ENCODE data around the gene KCNQ5.

Gene KCNQ5

DNA sequence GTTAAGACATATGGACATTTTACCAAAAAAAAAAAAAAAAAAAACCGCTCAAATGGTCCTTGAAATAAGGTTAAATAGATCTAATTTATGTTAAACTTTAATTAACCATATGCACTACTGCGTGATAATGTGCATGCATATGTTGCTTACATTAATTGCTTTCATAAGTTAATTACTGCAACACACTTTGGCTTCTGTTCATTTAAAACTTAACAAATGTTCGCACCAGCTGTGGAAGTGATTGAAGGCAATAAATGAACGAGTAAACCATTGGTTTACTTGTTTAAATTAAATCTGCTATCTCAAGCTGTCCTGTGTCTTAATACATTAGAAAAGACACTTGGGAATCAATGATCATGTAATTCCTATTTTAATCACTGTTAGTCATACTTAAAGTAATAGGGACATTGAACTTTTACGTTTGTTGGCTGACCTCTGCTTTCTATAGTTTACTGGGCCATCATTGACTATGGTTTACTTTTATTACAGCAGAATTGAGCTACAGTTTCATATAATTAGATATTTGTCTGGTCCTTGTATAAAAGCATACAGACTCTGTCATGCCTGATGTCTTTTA is 308.8 kb downstream of the KCNQ5 start:
- no peak for DNase-seq

DNA sequence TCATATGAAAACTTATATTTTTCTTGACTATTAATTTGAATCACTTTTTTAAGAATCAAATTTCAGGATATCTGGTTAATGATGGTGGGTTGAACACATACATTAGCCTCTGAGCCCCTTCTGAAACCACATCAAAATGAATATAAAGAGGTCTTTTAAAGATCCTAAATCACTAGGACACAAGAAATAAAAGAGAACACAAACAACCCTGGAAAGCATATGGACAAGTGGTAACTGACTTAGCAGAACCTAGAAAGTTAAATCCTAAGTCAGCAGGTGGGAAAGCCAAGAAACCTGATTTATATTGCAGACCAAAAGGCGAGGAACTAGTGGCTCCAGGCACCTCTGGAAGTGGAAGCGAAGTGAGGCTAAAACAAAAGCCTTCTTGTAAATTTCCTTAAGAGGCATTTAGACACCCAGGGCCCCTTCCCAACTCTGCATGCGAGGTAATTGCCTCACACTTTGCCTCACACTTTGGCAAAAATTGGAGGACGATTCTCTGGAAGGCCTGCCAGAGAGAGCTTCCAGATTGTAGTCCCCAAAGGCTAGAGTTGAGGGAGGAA is 309.5 kb downstream of the KCNQ5 start:
- no peak for DNase-seq

DNA sequence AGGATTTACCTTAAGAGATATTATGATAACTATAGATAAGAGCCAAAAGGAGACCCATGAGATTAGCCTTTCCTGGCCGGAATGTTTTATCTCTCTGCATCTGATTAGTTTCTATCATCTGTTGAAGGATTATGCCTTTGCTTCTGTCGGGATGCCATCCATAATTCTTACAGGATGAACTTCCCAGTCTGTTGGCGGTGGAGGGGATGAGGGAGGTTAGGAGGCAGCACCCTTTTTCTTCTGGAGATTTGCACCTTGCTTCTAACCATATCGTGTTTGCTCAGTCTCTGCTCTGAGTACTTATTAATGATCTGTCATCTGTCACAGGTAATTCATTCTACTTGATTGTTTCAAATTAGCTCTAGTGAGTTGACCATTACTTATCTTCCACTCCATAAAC is 311.4 kb downstream of the KCNQ5 start:
- DNase-seq, result no peak

DNA sequence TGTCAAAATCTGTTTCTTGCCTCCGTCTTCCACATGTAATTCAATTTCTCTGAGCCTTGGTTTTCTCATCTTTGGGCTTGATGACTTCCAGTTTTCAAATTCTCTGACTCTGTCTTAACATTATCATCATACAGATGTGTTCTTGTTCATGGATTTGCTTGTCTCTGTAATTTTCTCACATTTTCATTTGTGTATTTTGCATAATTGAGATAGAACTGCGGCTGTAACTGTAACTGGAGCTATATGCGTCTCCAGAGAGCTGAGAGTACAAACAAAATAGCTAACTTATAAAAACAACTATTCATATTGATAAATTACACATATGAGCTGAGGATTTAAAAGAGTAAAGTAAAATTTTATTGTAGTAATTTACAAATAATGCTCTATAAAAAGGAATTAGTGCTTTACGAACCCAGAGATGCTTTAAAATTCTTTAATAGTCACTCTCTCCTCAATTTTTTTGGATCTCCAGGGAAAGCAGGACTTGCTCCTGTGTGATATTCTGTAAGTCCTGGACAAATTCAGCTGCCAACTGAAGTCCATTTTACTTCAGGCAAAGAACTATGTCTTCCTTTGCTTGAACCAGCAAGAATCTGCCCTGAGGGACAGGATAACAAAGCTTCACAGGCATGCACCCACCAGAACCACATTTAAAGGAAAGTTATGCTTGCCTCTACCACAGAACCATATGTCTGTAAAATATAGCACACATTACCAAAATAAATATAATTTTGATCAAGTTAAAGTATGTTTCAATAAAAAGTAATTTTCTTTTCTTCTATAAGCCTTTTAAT is 315.1 kb downstream of the KCNQ5 start:
- DNase-seq, result no peak

DNA sequence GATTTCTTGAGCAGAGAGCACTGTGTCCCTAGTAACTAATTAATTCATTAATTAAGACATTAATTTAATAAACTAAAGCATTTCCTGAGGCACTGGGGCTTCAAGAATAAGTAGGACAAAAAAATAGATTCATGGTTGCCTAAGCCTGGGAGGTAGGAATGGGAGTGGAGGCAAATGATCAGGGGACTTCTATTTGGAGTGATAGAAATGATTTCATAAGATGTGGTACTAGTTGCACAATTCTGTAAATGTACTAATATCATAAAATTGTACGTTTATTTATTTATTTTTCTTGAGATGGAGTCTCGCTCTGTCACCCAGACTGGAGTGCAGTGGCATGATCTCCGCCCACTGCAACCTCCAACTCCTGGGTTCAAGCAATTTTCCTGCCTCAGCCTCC is 316.2 kb downstream of the KCNQ5 start:
- DNase-seq, result no peak

DNA sequence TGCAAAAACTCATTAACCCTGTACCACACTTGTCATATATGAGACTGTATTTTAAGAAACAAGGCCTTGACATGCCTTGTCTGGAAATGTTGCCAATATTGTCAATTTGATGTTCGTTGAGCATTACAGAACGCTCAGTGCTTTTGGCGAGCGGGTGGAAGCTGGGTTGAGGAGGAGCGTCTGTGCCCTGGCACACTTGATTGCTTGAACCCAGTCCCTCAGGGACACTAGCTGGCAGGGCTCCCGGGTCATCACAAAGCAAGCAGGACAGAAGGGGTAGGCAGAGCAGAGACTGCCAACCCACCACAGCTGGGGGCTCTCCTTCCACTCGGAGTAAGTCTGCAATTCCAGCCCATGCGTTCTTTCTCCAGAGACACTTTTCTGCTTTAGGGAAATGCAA is 317.1 kb downstream of the KCNQ5 start:
- no peak for DNase-seq

DNA sequence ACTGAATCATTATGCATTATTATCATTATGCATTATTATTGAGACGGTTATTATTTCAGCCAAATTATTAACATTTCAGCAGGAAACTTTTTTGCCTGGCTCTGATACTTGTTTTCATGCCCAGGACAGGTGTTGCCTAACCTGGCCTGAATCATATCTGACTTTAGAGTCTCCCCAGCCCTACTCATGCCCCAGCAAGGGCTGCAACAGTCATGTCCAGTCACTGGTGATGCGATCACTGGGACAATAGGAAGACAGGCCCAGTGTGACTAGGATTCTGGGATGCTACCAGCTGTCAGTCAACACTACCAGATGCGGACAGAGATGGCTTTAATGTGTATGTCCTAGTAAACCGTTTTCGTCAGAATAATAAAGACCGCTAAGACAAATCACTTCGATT is 318.4 kb downstream of the KCNQ5 start:
- no peak for DNase-seq

DNA sequence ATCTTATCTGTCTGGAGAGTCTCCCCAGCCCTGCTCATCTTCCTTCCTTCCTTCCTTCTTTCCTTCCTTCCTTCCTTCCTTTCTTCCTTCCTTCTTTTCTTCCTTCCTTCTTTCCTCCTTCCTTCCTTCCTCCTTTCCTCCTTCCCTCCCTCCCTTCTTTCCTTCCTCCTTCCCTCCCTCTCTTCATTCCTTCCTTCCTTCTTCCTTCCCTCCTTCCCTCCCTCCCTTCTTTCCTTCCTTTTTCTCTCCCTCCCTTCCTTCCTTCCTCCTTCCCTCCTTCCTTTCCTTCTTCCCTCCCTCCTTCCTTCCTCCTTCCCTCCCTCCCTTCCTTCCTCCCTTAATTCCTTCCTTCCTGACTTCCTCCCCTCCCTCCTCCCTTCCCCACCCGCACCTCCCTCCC is 319.4 kb downstream of the KCNQ5 start:
- no peak for DNase-seq

DNA sequence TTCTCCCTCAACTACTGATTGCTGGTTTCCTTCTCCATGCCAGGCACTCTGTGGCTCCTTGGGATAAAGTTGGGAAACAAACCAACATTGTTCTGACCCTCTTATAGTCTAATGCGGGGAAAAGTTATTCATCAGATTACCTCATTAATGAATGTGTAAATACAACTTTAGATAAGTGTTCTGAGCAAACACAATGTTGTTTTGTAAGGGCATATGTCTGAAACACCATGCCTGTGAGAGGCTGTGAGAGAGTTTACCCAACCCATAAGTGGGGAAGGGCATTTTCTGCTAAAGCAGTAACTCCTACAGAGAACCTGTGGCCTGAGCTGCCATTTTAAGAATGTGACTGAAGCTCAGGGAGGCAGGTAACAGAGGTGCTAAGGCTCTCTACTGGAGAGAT is 319.9 kb downstream of the KCNQ5 start:
- no peak for DNase-seq

DNA sequence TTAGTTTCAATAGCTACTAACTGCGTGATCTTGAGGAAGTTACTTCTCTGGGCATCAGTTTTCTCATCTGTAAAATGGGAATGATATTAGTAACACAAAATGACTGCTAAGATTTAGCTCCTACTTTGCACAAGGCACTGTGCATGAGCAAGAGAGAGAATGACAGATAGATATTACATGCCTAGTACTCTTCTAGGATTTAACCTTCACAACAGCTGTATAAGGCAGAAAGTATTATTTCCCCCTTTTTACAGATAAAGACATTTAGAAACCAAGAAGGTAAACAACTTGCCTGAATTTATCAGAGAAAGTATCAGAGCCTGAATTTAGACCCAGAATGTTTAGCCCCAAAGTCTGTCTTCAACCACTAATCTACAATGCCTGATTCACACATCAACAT is 321.8 kb downstream of the KCNQ5 start:
- no peak for DNase-seq

DNA sequence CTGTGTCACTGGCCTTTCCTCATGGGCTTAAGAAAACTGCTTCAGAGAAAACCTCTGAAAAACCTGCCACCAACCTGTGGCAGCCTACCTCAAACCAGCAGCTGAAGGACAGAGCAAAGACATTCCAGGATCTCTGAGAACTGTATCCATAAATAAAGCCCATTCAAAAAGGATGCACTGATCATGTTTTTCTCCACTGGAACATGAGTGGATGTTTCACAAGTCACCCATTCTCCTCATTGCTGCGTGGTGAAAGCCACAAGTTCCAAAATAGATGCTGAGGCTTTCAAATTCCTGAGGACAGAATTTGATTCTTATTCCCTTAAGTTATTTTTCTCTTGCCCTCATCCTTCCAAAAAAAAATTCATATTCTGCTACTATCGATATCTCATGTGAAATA is 322.8 kb downstream of the KCNQ5 start:
- DNase-seq, result no peak

DNA sequence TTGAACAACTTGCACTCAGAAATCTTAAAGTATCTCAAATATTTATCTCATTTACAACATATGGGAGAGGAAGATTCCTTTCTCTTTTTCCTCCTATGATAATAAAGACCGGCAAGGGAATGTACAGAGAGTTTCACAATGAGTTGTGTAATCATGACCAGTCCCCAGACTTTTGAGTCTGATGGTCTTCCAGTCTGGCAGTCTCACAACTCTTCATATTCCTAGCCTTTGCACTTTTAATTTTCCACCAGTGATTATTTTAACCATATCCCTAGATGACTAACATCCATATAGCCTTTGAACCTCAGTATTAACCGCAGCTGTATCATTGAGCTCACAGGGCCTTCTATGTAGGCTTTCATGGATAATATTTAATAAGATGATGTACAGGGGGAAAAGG is 324.9 kb downstream of the KCNQ5 start:
- DNase-seq, result no peak

DNA sequence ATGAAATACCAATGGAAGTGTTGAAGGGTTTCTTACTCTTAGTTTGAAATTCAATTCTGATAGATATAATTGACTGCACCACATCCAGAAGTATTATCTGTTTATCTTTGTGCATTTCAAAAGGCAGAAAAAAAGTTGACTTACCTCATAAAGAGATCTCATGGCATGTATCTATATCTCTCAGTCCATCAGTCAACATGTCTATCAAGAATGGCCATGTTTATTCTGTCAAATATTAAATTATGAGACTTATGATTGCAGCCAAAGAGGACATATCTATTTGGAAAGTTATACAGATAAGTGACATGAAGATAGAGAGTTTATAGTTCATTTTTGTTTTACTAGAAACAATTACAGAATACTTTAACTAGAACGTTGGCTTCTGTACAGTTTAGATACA is 325.7 kb downstream of the KCNQ5 start:
- DNase-seq, result no peak

DNA sequence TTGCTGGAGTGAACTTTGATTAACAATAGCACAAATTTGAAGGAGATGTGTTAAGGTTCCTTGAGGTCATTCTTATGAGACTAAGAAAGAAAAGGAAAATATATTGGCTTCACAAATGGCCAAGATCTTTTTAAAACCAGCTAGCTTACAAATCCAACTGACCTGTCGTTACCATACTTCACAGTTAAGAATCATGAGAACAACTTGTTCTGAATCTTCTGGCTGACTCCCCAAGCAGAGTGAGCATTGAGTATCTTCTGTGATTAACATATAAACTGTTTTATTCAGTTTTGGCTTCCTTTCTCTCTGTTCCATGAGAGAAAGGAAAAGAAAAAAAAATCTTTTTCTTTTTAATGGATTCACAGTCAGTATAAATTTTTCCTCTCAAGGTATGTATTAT is 326.3 kb downstream of the KCNQ5 start:
- DNase-seq, result no peak

DNA sequence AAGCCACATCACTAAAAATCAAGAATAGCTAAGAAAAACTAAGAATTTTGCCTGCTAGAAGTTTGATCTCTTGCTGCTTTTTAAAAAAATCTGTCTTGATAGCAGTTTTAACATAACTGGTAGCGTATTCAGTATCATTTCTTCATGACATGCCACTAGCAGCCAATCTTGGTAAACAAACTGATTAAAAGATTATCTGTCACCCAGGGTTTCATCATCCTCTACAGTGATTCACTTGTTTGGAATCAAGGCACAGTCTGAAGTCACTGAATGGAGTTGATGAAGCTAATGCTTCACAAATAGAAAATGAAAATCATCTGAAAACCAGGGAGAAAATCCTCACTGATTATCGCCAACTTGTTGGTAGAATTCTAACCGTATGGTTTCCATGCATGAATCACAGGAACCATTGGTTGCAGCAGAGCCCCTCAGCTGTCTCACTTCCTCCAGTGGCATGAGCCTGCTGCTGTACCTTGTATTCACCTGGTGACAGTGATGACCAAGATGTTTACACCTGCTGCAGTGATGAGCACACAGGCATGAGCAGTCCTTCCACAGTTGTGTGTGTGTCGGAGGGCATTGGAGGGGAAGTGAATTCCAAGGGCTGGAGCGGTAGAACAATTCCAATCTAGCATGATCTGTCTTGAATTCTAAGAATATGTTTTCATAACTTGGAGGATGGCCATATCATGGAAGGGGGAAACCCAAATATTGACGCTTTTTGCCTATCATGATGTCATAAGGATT is 328.4 kb downstream of the KCNQ5 start:
- DNase-seq, result no peak

DNA sequence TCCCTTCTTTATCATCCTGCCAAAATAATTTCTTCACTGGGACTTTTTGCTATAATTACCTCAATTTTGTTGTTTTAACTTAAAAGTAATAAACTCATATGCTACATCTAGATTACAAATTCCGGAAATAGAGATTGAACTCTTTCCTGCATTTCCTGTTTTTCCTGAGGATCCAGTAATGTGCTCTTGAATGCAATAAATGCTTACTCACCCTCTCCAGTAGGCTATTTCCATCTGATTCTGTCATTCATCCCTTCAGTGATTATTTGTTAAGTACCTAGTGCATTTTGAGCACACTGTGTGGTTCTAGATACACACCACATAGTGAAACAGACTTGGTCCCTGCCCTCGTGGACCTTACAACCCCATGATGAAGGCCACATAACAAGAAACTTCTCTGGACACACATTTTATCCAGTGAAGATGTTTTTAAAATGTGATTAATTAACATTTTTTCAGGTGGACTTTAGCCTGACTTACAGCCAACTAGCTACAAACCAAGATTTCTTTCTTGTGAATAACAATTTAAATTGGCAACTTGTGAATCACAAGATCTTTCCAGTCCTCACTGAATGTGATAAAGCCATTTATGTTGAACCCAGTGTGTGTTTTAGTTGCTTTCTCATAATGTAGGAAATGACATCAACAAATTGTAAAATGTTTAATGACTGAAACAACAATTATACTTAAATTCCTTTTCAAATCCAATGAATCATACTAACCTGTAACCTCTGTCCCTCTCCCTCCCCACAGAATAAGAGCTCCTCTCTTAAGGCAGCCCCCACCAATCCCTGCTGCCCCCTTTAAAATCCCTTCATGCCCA is 331.2 kb downstream of the KCNQ5 start:
- no peak for DNase-seq

DNA sequence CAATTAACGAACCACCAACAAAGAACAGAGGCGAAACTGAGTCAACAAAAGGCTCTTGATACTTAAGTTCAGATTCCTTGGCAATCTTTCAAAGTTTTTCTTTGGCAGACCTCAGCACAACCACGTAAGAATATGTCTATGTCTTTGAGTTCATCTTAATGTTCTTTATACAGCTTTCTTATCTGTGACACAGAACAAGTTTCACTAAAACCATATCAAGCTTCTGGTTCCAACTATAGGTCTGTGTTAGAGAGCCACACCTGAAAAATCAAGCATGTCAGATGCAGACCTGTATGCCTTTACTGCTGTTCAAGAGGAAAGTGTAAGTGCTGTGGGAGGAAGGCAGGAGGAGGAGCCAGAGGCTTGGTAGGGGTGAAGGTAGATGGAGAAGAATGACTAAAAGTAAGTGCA is 332.1 kb downstream of the KCNQ5 start:
- DNase-seq, result no peak

DNA sequence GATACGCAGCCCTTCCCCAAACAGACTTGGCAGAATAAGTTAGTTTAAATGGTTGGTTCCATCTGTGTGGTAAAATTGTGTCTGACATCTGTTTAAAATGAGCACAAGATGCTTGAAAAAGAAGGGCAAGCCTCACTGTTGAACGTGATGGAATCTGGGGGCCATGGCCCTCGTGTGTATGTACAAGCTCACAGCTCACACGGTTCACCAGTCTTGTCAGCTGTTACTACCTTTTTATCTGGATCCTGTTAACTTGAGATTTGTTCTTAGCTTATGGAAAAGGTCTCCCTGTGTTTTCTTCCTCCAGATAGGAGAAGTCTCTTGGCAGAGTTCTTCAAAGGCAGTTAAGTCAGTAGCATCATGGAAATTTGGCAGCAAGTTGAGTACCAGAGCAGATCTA is 332.9 kb downstream of the KCNQ5 start:
- DNase-seq, result no peak

DNA sequence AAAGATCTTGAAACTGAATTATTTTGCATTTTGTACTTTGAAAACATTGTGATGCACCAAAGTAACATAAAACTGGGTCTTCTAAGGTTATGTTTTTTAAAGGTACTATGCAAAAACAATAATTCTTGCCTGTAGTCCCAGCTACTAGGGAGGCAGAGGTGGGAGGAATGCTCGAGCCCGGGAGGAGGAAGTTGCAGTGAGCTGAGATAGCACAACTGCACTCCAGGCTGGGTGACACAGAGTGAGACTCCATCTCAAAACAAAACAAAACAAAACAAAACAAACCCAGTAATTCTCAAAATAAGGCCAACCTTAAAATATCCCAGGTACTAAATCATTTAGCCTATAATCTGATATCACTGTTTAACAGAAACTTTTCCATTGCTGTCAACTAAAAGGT is 333.8 kb downstream of the KCNQ5 start:
- DNase-seq, result no peak

DNA sequence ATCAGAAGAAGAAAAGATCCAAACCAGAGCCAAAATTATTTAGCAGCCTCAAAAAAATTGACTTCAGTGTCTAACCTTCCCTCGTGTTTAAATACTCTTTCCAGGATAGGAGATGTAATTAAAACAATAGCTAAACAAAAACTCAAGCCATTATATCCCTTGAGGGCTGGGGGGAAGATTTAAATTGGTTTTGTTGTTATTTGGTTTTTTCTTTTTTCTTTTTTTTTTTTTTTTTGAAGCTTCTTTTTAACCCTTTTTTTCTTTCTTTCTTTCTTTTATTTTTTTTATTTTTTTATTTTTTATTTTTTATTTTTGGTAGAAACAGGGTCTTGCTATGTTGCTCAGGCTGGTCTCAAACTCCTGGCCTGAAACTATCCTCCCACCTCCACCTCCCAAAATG is 334.4 kb downstream of the KCNQ5 start:
- DNase-seq, result no peak

DNA sequence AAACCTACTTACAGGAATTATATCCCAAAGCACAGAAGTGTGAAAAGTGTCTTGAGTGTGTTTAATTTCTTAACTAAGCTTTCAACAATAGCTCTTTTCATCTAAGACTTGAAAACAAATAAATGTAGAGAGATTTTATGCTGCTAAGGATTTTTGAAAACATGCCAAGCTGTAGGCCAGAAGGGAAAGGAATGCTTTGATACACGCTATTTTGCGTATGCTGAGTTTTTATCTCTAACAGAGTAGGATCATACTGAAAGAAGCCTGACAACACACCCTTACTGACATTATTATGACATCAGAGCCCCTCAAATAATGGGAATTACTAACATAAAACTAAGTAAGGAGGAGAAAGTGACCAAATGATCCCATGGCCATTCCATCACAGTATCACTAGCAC is 338.0 kb downstream of the KCNQ5 start:
- no peak for DNase-seq

DNA sequence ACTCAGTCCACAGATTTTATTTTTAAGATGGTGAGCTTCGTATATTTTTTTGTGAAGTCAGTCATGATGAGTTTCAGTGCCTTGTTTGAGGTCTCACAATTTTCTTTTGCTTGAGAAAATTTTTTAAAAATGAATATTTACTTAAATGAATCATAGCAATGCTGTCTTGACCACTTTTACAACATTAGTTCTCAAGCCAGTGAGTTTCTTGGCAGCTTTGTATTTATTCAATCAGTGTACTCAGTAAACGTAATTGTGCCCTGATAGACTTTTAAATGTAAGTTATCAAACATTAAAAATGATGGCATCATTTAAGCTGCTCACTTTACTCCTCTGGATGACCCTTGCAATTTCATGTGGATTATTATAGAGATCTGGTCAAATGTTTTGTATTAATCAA is 342.1 kb downstream of the KCNQ5 start:
- DNase-seq, result no peak

DNA sequence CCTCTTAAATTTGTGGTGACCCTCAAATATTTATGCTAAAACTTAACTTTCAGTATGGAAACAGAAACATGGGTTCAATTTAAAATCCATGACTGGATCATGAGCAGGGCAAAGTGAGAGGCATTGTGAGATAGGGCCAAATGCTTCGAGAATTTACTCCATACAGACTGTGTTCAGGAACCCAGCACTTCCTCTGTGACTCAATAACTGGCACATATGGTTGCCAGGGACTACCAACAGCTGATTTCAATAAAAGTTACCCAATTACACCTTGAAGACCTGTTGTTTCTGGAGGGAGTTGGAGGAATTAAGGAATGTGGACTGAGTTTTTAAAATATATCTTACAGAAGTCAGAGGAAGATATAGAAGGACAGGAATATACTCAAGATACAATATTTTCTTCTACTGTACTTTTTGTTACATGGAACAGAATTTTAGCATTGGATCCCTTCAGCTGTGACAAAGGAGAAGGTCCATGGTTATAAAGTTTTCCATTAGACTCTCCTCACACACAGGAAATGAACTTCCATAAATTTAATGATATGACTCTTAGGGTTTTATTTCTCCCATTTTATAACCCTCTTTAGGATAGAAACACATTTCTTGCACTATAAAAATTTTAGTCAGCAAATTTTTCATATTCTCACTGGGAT is 344.9 kb downstream of the KCNQ5 start:
- DNase-seq, result no peak
